HCT116 (cell line): Measurements from ENCODE around the gene VAV1.

Experiments used
- CEBPB ChIP-seq: IDR thresholded peaks from 2 replicates; pipeline ENCODE4 v1.6.1; 2012; ENCODE audit warnings: low read depth
- CTCF ChIP-seq, 3 experiments: fragments of 200-600 bp in 1 of 3; sonication (generic) in 1 of 3; IDR thresholded peaks in 2 of 3; conservative IDR thresholded peaks in 1 of 3; 2 replicates each; pipeline ENCODE4 v1.5.1; 2012 to 2017; ENCODE audit warnings: low read depth in 2 of 3, low read length in 2 of 3, antibody characterized with exemption in 1 of 3, borderline replicate concordance in 1 of 3, control low read depth in 1 of 3, mild to moderate bottlenecking in 1 of 3, mixed read lengths in 1 of 3, mixed run types in 1 of 3, moderate library complexity in 1 of 3; ENCODE audit not compliant: insufficient read depth in 1 of 3
- EZH2 ChIP-seq: fragments of 200-600 bp; sonication (generic); IDR thresholded peaks from 2 replicates; pipeline ENCODE4 v1.6.1; 2017; ENCODE audit warnings: antibody characterized with exemption, mixed run types
- POLR2AphosphoS5 ChIP-seq: IDR thresholded peaks from 2 replicates; pipeline ENCODE4 v1.6.1; 2011; ENCODE audit warnings: mild to moderate bottlenecking, low read depth, low read length, moderate library complexity
- SP1 ChIP-seq: IDR thresholded peaks from 2 replicates; pipeline ENCODE4 v1.6.1; 2012; ENCODE audit warnings: low read depth
- TCF7L2 ChIP-seq: IDR thresholded peaks from 2 replicates; pipeline ENCODE4 v1.7.0; 2011; ENCODE audit warnings: borderline replicate concordance, inconsistent platforms; ENCODE audit not compliant: insufficient read depth, insufficient read length; ENCODE audit errors: extremely low read depth

- no peak for TF ChIP-seq CTCF (IDR thresholded peaks at IDR 0.05 in 2 of 3, conservative IDR thresholded peaks at IDR 0.05 in 1 of 3; ENCODE audit: borderline replicate concordance in 1 of 3, insufficient read depth in 1 of 3, low read depth in 2 of 3, low read length in 2 of 3)
- no peak for TF ChIP-seq TCF7L2
- no peak for TF ChIP-seq CEBPB
- no peak for TF ChIP-seq SP1
- no peak for TF ChIP-seq EZH2
- no peak for TF ChIP-seq POLR2AphosphoS5
Measured at GRCh38 chr19:6729573-6730152, 42.8 kb upstream of the VAV1 start.
